GM12873 (cell line): ENCODE data around the gene UHMK1.

ENCODE experiments used
- TF ChIP-seq, protein P1 (sequence below): IDR thresholded peaks from 2 replicates; pipeline ENCODE4 v1.5.1; 2012; ENCODE audit warnings: low read depth, mild to moderate bottlenecking, moderate library complexity, low read length, control low read depth; ENCODE audit not compliant: insufficient read depth; ENCODE audit errors: missing control alignments

The UHMK1 gene, protein sequence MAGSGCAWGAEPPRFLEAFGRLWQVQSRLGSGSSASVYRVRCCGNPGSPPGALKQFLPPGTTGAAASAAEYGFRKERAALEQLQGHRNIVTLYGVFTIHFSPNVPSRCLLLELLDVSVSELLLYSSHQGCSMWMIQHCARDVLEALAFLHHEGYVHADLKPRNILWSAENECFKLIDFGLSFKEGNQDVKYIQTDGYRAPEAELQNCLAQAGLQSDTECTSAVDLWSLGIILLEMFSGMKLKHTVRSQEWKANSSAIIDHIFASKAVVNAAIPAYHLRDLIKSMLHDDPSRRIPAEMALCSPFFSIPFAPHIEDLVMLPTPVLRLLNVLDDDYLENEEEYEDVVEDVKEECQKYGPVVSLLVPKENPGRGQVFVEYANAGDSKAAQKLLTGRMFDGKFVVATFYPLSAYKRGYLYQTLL

DNA sequence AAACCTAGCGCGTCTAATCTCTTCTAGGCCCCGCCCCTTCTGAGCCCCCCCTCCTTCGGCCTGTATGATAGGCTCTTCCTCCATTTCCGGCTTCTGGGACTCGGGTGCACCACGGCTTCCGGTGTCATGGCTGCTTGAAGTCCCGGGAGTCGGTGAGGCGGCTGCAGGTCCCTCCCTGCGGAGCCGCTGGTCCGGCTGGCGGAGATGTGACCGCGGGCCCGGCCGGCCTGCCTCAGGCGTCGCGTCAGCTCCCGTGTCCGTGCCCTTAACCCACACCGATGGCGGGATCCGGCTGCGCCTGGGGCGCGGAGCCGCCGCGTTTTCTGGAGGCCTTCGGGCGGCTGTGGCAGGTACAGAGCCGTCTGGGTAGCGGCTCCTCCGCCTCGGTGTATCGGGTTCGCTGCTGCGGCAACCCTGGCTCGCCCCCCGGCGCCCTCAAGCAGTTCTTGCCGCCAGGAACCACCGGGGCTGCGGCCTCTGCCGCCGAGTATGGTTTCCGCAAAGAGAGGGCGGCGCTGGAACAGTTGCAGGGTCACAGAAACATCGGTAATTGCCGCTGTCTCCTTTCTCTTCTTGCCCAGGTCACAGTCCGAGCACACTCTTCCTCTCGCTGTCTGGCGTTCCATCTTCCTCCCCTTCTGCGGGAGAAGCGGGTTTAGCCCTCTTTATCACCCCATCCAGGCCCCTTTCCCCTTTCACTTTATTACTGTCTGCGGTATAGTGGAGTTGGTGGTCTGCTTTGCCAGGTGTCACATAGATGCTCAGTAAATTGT lies at the start of gene UHMK1:
Gene UHMK1, plus strand, starts transcription at position 96 of the 773 bp plus-strand sequence. Its CDS starts 183 bp downstream, at position 279.
- TF ChIP-seq, protein P1, sequence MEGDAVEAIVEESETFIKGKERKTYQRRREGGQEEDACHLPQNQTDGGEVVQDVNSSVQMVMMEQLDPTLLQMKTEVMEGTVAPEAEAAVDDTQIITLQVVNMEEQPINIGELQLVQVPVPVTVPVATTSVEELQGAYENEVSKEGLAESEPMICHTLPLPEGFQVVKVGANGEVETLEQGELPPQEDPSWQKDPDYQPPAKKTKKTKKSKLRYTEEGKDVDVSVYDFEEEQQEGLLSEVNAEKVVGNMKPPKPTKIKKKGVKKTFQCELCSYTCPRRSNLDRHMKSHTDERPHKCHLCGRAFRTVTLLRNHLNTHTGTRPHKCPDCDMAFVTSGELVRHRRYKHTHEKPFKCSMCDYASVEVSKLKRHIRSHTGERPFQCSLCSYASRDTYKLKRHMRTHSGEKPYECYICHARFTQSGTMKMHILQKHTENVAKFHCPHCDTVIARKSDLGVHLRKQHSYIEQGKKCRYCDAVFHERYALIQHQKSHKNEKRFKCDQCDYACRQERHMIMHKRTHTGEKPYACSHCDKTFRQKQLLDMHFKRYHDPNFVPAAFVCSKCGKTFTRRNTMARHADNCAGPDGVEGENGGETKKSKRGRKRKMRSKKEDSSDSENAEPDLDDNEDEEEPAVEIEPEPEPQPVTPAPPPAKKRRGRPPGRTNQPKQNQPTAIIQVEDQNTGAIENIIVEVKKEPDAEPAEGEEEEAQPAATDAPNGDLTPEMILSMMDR, result no peak

GRCh38 chr1:162456323-162456722 lies 41.3 kb upstream of the UHMK1 start:
- TF ChIP-seq, protein P1, result no peak

- TF ChIP-seq, protein P1, result no peak
These were observed 39.4 kb upstream of the UHMK1 start for GRCh38 chr1:162458236-162458635.

DNA sequence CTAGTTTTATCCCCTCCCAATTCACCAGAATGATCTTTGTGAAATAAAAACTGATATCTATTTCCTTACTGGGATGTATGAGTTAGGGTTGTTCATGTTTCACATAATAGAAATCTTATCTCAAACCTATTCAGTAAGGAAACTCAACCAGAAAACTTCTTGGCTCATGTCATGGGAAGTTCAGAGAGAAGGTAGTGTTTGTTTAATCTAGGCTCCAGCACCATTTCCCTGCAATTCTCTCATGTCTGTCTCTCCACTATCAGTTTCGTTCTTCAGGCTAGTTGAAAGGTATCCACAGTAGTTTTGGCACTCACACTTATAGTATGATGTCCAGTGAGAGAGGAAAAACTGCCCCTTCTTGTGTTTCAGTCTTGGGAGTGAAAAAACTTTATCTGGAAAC lies 34.6 kb upstream of the UHMK1 start:
- TF ChIP-seq, protein P1, result no peak

GRCh38 chr1:162466797-162467196 lies 30.8 kb upstream of the UHMK1 start:
- TF ChIP-seq, protein P1, result no peak

DNA sequence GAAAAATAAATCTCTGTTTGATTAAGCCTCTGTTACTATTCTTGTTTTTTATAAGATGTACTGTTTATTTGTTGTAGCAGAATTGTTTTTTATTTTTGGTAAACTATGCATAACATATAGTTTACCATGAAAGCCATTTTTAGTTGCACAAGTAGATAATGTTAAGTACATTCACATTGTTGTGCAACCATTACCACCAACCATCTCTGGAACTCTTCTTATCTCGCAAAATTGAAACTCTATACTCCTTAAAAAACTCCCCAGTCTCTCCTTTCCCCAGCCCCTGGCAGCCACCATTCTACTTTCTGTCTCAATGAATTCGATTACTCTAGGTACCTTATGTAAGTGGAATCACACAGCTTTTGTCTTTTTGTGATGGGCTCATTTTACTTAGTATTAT lies 27.4 kb upstream of the UHMK1 start:
- TF ChIP-seq, protein P1, result no peak

GRCh38 chr1:162471290-162471853 lies 26.2 kb upstream of the UHMK1 start:
- TF ChIP-seq, protein P1, result no peak
